H9 (cell line): ENCODE results near the gene TFF3. TPM values are rescaled to one million over a fixed set of nuclear protein-coding genes. Genes with fewer than 3 reads are reported as not detected.

Source experiments
- DNase-seq: peaks from one replicate; pipeline ENCODE4 v3.0.0-alpha.2; 2017
- H2AFZ ChIP-seq: one replicate; pipeline ENCODE4 v1.6.1; 2013; ENCODE audit warnings: mild to moderate bottlenecking, low read length, control low read depth, moderate library complexity
- H2AK5ac ChIP-seq: 2 replicates; pipeline ENCODE4 v1.6.1; 2013; ENCODE audit warnings: low read length, control low read depth, mixed read lengths; ENCODE audit not compliant: insufficient read length
- H2BK120ac ChIP-seq: one replicate; pipeline ENCODE4 v1.6.1; 2013; ENCODE audit warnings: low read depth, mild to moderate bottlenecking, low read length, control low read depth, inconsistent platforms; ENCODE audit not compliant: poor library complexity, severe bottlenecking
- H2BK12ac ChIP-seq: 2 replicates; pipeline ENCODE4 v1.6.1; 2013; ENCODE audit warnings: low read length, control low read depth, mixed read lengths, low read depth; ENCODE audit not compliant: insufficient read length
- H2BK15ac ChIP-seq: 2 replicates; pipeline ENCODE4 v1.6.1; 2013; ENCODE audit warnings: low read depth, low read length, control low read depth
- H2BK20ac ChIP-seq: one replicate; pipeline ENCODE4 v1.6.1; 2013; ENCODE audit warnings: low read depth, mild to moderate bottlenecking, low read length, control low read depth, inconsistent platforms; ENCODE audit not compliant: poor library complexity, severe bottlenecking
- H2BK5ac ChIP-seq: 2 replicates; pipeline ENCODE4 v1.6.1; 2013; ENCODE audit warnings: low read length, control low read depth, mixed read lengths; ENCODE audit not compliant: insufficient read length
- H3K14ac ChIP-seq: 2 replicates; pipeline ENCODE4 v1.6.1; 2013; ENCODE audit warnings: low read length, control low read depth; ENCODE audit not compliant: insufficient read depth
- H3K18ac ChIP-seq: 2 replicates; pipeline ENCODE4 v1.6.1; 2013; ENCODE audit warnings: low read depth, mild to moderate bottlenecking, mixed read lengths, low read length, control low read depth; ENCODE audit not compliant: insufficient read length
- H3K23ac ChIP-seq: 2 replicates; pipeline ENCODE4 v1.6.1; 2013; ENCODE audit warnings: low read length, control low read depth, mixed read lengths, low read depth; ENCODE audit not compliant: insufficient read length
- H3K23me2 ChIP-seq: 2 replicates; pipeline ENCODE4 v1.6.1; 2013; ENCODE audit warnings: low read depth, mild to moderate bottlenecking, mixed read lengths, low read length, control low read depth; ENCODE audit not compliant: insufficient read length, poor library complexity, severe bottlenecking
- H3K27ac ChIP-seq: 2 replicates; pipeline ENCODE4 v1.5.1; 2013; ENCODE audit warnings: low read length, control low read depth, mixed read lengths, low read depth; ENCODE audit not compliant: insufficient read length
- H3K27me3 ChIP-seq: 2 replicates; pipeline ENCODE4 v1.6.1; 2013; ENCODE audit warnings: low read length, control low read depth, inconsistent platforms; ENCODE audit not compliant: insufficient read depth
- H3K4ac ChIP-seq: 2 replicates; pipeline ENCODE4 v1.6.1; 2013; ENCODE audit warnings: low read depth, mild to moderate bottlenecking, control low read depth, inconsistent platforms, low read length, moderate library complexity
- H3K4me1 ChIP-seq: 2 replicates; pipeline ENCODE4 v1.6.1; 2013; ENCODE audit warnings: low read length, control low read depth, inconsistent platforms; ENCODE audit not compliant: insufficient read depth
- H3K4me2 ChIP-seq: 2 replicates; pipeline ENCODE4 v1.6.1; 2013; ENCODE audit warnings: low read length, control low read depth, mixed read lengths; ENCODE audit not compliant: insufficient read length, insufficient read depth
- H3K56ac ChIP-seq: 2 replicates; pipeline ENCODE4 v1.6.1; 2013; ENCODE audit warnings: low read depth, mild to moderate bottlenecking, mixed read lengths, low read length, control low read depth; ENCODE audit not compliant: insufficient read length
- H3K79me1 ChIP-seq: 2 replicates; pipeline ENCODE4 v1.6.1; 2013; ENCODE audit warnings: low read depth, mild to moderate bottlenecking, moderate library complexity, low read length, control low read depth, inconsistent platforms; ENCODE audit not compliant: insufficient read depth, poor library complexity, severe bottlenecking
- H3K79me2 ChIP-seq: 2 replicates; pipeline ENCODE4 v1.6.1; 2013; ENCODE audit warnings: low read length, control low read depth, inconsistent platforms; ENCODE audit not compliant: insufficient read depth
- H3K9ac ChIP-seq: 2 replicates; pipeline ENCODE4 v1.6.1; 2013; ENCODE audit warnings: low read length, control low read depth, mixed read lengths; ENCODE audit not compliant: insufficient read length; ENCODE audit errors: extremely low read depth
- H3K9me3 ChIP-seq: one replicate; pipeline ENCODE4 v1.6.1; 2013; ENCODE audit warnings: low read depth, low read length, inconsistent platforms; ENCODE audit not compliant: control insufficient read depth
- H3T11ph ChIP-seq: one replicate; pipeline ENCODE4 v1.6.1; 2013; ENCODE audit warnings: mild to moderate bottlenecking, low read length, control low read depth, inconsistent platforms
- H4K20me1 ChIP-seq: one replicate; pipeline ENCODE4 v1.6.1; 2013; ENCODE audit not compliant: control insufficient read depth, insufficient read length, insufficient read depth
- H4K5ac ChIP-seq: 2 replicates; pipeline ENCODE4 v1.6.1; 2013; ENCODE audit warnings: low read depth, mild to moderate bottlenecking, mixed read lengths, low read length, control low read depth; ENCODE audit not compliant: insufficient read length
- H4K8ac ChIP-seq: replicated peaks from 2 replicates; pipeline ENCODE4 v1.6.1; 2013; ENCODE audit warnings: low read length, control low read depth, mixed read lengths, low read depth; ENCODE audit not compliant: insufficient read length
- H4K91ac ChIP-seq: 2 replicates; pipeline ENCODE4 v1.6.1; 2013; ENCODE audit warnings: low read depth, mild to moderate bottlenecking, moderate library complexity, mixed read lengths, low read length, control low read depth; ENCODE audit not compliant: insufficient read length
- H3K27ac Mint-ChIP-seq, 3 experiments: 2 replicates in 2 of 3; 3 replicates in 1 of 3; pipeline ENCODE4 v1.8.0; 2020 to 2021; ENCODE audit warnings: mixed read lengths in 3 of 3, mild to moderate bottlenecking in 1 of 3, moderate library complexity in 1 of 3
- H3K27me3 Mint-ChIP-seq: 2 replicates; pipeline ENCODE4 v1.8.0; 2021; ENCODE audit warnings: low read depth, mild to moderate bottlenecking, moderate library complexity, mixed read lengths
- H3K36me3 Mint-ChIP-seq, 3 experiments: 2 replicates in 2 of 3; 3 replicates in 1 of 3; pipeline ENCODE4 v1.8.0; 2020 to 2021; ENCODE audit warnings: low read depth in 3 of 3, mixed read lengths in 3 of 3; ENCODE audit not compliant: insufficient read depth in 1 of 3
- H3K4me1 Mint-ChIP-seq, 2 experiments: 2 replicates each; pipeline ENCODE4 v1.8.0; 2020; ENCODE audit warnings: mixed read lengths in 2 of 2
- H3K4me3 Mint-ChIP-seq, 2 experiments: 2 replicates in 1 of 2; 3 replicates in 1 of 2; pipeline ENCODE4 v1.8.0; 2020 to 2021; ENCODE audit warnings: mild to moderate bottlenecking in 2 of 2, mixed read lengths in 2 of 2, moderate library complexity in 1 of 2
- H3K9me3 Mint-ChIP-seq, 2 experiments: 2 replicates in 1 of 2; 3 replicates in 1 of 2; pipeline ENCODE4 v1.8.0; 2020; ENCODE audit warnings: mild to moderate bottlenecking in 2 of 2, mixed read lengths in 2 of 2, moderate library complexity in 1 of 2
- WGBS: extraction: QIAGEN DNeasy Blood & Tissue Kit; methylation state at CpG from one replicate; pipeline ENCODE4 v1.1.7; 2013; ENCODE audit warnings: missing lambda C conversion rate, low lambda C conversion rate, mixed read lengths; ENCODE audit not compliant: insufficient read length; ENCODE audit errors: extremely low coverage; 5-methylcytosine and 5-hydroxymethylcytosine counted together
- total RNA-seq: library from RNA; stranded (reverse); gene quantifications from 2 replicates; pipeline ENCODE4 v1.2.1, GENCODE V29; 2021
- TF ChIP-seq, protein P1 (sequence below): fragments of 200-600 bp; sonication (generic); conservative IDR thresholded peaks from 3 replicates; pipeline ENCODE4 v1.8.0; 2021; ENCODE audit warnings: antibody characterized with exemption, mild to moderate bottlenecking

The TFF3 gene
- total RNA-seq, 1 experiment from 2014 or later = 1.5 TPM

DNA sequence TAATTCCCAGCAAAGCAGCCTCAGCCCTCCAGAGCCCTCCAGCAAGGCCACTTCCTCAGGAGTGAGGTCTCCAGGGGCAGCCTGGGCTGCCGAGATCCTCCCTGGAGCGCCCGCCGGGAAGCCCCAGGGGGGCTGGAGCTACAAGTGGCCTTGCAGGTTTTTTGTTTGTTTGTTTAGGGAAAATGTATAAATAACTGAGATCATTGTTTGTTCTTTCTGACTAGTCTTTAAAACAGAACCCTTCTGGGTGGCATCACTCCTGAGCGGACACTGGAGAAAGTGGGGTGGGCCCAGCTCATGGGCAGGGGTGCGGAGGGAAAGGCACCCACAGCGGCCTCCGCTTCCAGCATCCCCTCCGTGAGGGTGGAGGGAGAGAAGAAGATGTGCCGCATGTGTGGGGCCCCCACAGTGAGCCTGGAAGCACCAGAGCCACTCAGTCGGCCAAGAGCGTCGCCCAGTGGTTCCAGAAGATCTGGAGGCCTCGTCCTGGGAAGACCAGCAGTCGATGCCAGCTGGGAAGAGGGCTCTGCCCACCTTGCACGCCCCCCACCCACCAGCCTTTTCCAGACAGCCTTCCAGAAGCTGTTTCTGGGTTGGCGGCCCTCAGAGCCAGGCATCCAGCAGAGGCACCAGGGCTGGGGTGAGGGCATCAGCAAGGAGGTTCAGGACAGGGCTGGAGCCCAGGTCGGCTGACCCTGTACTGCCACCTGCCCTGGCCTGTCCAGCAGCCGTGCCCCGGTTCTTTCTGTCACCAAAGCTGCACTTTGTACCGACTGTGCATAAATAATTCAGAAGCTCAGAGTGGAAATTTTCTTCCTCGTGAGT, 34.6 kb downstream of the TFF3 start:
- no peaks in the 10 kb centered on the region for H3K9me3 ChIP-seq
- Mint-ChIP-seq H3K27ac (0 out of 7 replicates have a peak overlapping the region, but pooled peaks of 1 of the 3 experiments have one; percentile 55), H3K9me3 (no peaks in the 10 kb centered on the region), H3K27me3 (no peaks in the 10 kb centered on the region), H3K36me3 (no peaks in the 10 kb centered on the region), H3K4me3 (no peak overlapping the region), H3K4me1 (peaks cover 5 to 9% of the 10 kb centered on the region in 2 experiments; a peak in 3 of 4 replicates)
- no peak overlapping the region for H3K14ac ChIP-seq
- H2BK5ac ChIP-seq = no peak overlapping the region
- no peaks in the 10 kb centered on the region for H3K23me2 ChIP-seq
- TF ChIP-seq, protein P1, sequence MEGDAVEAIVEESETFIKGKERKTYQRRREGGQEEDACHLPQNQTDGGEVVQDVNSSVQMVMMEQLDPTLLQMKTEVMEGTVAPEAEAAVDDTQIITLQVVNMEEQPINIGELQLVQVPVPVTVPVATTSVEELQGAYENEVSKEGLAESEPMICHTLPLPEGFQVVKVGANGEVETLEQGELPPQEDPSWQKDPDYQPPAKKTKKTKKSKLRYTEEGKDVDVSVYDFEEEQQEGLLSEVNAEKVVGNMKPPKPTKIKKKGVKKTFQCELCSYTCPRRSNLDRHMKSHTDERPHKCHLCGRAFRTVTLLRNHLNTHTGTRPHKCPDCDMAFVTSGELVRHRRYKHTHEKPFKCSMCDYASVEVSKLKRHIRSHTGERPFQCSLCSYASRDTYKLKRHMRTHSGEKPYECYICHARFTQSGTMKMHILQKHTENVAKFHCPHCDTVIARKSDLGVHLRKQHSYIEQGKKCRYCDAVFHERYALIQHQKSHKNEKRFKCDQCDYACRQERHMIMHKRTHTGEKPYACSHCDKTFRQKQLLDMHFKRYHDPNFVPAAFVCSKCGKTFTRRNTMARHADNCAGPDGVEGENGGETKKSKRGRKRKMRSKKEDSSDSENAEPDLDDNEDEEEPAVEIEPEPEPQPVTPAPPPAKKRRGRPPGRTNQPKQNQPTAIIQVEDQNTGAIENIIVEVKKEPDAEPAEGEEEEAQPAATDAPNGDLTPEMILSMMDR = no peak
- no peak overlapping the region for H2BK20ac ChIP-seq
- H2BK15ac ChIP-seq = no peak overlapping the region
- H4K91ac ChIP-seq = no peak overlapping the region
- H3K18ac ChIP-seq = no peak overlapping the region
- H4K5ac ChIP-seq = no peak overlapping the region
- H3K79me1 ChIP-seq = no peaks in the 10 kb centered on the region
- no peaks in the 10 kb centered on the region; the same call in 1 of the 2 replicates for H3K27me3 ChIP-seq
- H2BK12ac ChIP-seq = no peak overlapping the region
- no peaks in the 10 kb centered on the region for H3K79me2 ChIP-seq
- H4K8ac ChIP-seq = no peak overlapping the region
- no peaks in the 10 kb centered on the region for H4K20me1 ChIP-seq
- no peak overlapping the region for H3K4me2 ChIP-seq
- no peak overlapping the region for H3K23ac ChIP-seq
- H2BK120ac ChIP-seq = no peak overlapping the region
- DNase-seq = no peak
- no peak overlapping the region for H2AK5ac ChIP-seq
- no peak overlapping the region for H2AFZ ChIP-seq
- H3K9ac ChIP-seq = no peak overlapping the region
- H3K27ac ChIP-seq = no peak overlapping the region
- H3K56ac ChIP-seq = no peak overlapping the region
- H3K4me1 ChIP-seq = no peaks in the 10 kb centered on the region
- no CpG with 5 or more reads among the region's 22 CpGs for WGBS
- no peak overlapping the region for H3T11ph ChIP-seq
- no peak overlapping the region for H3K4ac ChIP-seq
